OCI-LY3 (cell line): ENCODE data around the gene LRPPRC.

Experiments used
- EZH2phosphoT487 ChIP-seq: fragments of 200-600 bp; shearing (Covaris generic); IDR thresholded peaks from 2 replicates; pipeline ENCODE4 v1.6.1; 2018; ENCODE audit warnings: antibody characterized with exemption, mixed run types, low read depth
- TF ChIP-seq, protein P1 (sequence below): fragments of 200-600, 300-600 bp; sonication (generic); IDR thresholded peaks from 2 replicates; pipeline ENCODE4 v1.5.1; 2014; ENCODE audit warnings: antibody characterized with exemption, low read length, low read depth

DNA sequence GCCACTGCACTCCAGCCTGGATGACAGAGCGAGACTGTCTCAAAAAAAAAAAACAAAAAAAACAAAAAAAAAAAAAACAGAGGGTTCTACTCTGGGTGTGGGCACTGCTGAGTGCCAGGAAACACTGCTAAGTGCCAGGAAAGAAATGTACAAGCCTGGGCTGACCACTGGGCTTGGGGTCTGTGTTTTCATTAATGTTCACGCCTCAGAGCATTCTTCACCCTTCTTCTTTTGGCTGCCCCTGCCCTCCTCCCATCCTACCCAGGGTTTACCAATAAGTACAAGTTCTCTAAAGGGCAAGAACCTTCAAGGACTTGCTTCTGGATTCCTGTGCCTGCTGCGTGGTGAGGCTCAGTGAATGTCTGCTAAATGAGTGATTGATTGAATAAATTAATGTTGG, 49.3 kb upstream of the LRPPRC start:
- TF ChIP-seq, protein P1, sequence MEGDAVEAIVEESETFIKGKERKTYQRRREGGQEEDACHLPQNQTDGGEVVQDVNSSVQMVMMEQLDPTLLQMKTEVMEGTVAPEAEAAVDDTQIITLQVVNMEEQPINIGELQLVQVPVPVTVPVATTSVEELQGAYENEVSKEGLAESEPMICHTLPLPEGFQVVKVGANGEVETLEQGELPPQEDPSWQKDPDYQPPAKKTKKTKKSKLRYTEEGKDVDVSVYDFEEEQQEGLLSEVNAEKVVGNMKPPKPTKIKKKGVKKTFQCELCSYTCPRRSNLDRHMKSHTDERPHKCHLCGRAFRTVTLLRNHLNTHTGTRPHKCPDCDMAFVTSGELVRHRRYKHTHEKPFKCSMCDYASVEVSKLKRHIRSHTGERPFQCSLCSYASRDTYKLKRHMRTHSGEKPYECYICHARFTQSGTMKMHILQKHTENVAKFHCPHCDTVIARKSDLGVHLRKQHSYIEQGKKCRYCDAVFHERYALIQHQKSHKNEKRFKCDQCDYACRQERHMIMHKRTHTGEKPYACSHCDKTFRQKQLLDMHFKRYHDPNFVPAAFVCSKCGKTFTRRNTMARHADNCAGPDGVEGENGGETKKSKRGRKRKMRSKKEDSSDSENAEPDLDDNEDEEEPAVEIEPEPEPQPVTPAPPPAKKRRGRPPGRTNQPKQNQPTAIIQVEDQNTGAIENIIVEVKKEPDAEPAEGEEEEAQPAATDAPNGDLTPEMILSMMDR, result no peak
- no peak for TF ChIP-seq EZH2phosphoT487
